ENCODE measurements around the gene BMP2K.

The BMP2K gene

GRCh38 chr4:78937837-78938236, 161.7 kb downstream of the BMP2K start:
- no peak for DNase-seq (ENCODE audit: low spot score)

- DNase-seq (ENCODE audit: low spot score), result no peak
Measured at GRCh38 chr4:78938474-78938867, 162.3 kb downstream of the BMP2K start.

GRCh38 chr4:78938868-78939666, 162.9 kb downstream of the BMP2K start, which contains the start of gene PAQR3:
TSS of gene PAQR3 (minus strand) at chr4:78939438. CDS start at chr4:78939224, 214 bp downstream.
- DNase-seq (ENCODE audit: low spot score), result peak; percentile 90

DNA sequence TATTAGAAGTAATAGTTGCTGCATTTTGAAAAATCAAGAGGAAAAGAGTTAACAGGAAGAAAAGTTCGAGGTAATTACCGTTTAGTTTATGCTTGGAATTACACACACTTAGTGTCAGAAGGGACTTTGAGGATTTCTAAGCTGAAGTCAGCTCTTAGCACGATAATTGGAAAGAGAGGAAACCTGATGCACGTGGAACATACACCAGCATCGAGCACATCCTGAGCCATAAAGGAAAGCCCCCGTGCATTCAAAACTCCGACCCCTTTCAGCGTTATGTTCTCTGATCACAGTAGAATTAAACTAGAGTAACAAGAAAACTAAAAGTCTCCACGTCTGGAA, 163.5 kb downstream of the BMP2K start:
- no peak for DNase-seq (ENCODE audit: low spot score)

DNA sequence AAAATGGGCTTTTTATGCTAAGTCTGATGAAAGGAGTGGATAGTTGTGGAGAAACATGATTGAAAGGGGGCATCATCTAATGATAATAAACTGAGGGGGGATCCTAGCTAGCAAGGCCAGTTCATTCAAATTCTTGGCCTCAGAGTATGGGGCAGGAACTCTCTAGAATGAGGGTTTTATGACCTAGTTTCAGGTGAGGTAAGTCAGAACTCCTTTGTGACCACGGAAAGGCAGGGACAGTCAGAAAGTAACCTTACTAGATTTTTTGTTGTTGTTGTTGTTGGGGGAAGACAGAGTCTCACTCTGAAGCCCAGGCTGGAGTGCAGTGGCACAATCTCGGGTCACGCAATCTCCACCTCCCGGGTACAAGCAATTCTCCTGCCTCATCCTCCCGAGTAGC, 164.6 kb downstream of the BMP2K start:
- no peak for DNase-seq (ENCODE audit: low spot score)

GRCh38 chr4:78944381-78944780, 168.2 kb downstream of the BMP2K start:
- DNase-seq (ENCODE audit: low spot score), result no peak

GRCh38 chr4:78945651-78946179, 169.6 kb downstream of the BMP2K start:
- DNase-seq (ENCODE audit: low spot score), result no peak

DNA sequence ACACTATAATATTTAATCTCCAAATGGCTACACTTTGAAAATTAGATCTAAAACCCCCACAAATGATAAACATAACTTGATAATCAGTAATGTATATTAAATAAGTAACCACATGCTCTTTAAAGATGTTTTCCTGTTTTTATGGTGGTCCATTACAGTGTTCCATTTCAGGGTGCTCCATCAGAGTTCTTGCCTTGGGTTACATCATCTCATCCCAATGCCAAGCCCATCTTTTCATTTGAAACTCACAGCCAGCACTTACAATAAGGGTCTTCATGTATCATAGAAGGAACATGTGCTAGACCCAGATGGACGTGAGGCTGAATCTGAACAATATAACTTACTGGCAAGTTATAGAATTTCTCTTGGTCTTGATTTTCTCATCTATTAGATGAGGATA, 173.6 kb downstream of the BMP2K start:
- DNase-seq (ENCODE audit: low spot score), result no peak

DNA sequence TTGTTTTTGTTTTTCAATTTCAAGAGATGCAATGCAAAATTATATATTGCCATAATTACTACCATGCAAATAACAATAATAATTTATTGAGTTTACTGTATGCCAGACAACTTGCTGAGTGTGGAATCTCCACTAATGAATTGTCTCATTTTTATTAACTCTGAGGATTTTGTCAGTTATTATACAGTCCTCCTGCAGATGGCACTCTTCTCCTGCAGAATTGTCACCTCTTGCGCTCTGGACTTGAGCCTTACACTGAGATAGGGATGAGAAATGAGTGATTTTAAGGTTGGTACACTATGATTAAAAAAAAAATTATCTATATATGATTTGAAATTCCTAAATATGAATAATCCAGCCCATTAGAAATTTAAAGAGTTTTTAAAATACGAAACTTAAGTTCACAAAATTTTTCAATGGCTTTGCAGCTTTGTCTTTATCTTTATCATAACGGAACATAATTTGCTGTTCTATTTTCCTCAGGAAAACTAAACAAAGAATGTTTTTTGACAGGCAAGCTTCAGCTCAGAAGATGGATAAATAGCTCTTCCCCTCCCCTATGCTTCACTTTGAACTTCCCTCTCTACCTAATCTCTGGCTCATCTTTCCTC, 175.8 kb downstream of the BMP2K start:
- DNase-seq (ENCODE audit: low spot score), result no peak

- no peak for DNase-seq (ENCODE audit: low spot score)
Measured at GRCh38 chr4:78953231-78953630, 177.1 kb downstream of the BMP2K start.

DNA sequence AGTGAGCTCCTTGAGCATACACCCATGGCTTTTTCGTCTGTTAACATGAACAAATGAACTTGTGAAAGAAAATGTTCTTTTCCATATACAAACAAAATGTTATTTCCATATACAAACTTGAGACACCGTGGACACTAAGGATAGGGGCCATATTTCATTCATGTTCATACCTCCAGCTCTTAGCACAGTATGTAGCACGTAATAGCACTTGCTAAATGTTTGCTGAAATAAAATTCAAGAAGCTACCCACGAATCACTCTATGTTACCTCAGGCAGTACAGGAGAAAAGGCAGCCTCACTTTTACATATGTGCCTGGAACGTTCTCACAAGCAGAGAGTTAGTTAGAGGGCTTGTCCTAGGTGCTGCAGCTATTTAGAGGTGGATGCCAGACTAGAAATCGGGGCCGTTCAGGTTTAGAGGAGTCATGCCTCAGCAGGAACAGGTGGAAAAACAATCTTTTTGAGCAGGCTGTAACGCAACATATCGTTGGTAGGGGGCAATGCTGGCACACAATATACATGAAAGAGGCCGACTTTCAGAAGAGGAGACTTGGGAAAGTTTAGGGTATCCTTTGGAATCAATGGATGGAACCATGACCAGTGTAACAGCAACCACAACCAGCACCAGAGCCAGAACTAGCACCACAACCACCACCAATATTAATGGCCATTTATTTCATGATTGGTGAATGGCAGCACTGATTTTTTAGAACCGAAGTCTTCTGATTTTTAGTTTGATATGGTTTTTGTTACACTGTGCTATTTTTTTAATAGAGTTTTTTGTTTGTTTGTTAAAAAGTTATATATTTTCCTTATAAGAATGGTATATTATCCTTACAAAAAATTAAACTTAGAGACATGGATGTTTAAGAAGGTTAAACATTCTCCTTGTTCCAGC, 177.9 kb downstream of the BMP2K start:
- DNase-seq (ENCODE audit: low spot score), result no peak

GRCh38 chr4:78956975-78957374, 180.8 kb downstream of the BMP2K start:
- DNase-seq (ENCODE audit: low spot score), result no peak

- no peak for DNase-seq (ENCODE audit: low spot score)
Measured at GRCh38 chr4:78960926-78961325, 184.8 kb downstream of the BMP2K start.
